Measurements from ENCODE around the gene POU2F3. TPM values are rescaled to one million over a fixed set of nuclear protein-coding genes. Genes with fewer than 3 reads are reported as not detected.

Gene POU2F3
- total RNA-seq, 1 donor from 2014 or later: not detected

DNA sequence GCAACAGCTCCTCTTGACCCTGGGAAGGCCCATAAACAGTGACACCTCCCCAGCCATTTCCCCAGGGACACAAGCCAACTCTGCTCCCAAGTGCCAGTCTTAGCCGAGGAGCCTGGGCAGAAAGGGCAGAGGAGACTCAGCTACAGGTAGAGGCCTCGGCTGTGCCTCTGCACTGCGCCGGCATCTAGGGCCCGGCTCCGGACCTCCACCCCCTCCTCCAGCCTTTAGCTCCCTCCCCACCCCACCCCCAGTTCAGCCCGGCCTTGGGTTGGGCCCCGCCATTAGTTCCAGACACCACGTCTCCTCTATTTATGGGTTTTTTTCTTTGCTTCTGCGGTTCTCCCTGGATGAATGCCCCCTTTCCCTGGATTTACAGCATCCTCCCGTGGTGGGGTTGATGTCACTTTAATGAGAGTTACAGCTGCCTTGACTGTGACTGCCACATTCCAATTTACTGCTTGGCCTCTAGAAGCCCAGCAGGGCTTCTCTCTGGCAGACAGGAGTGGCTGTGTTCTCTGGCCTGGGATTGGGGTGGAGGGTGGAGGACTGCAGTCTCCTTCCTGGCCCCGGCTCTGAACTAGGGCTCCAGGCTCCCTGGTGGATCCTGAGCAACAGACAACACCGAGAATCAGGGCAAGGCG is 42.6 kb upstream of the POU2F3 start:
- peaks cover 77% of the 10 kb centered on the region for H3K27me3 ChIP-seq
- DNase-seq (ENCODE audit: low spot score): no peak
- H3K9ac ChIP-seq: no peak overlapping the region
- no peaks in the 10 kb centered on the region for H4K20me1 ChIP-seq (ENCODE audit: low read depth)
- peaks cover 12% of the 10 kb centered on the region for H3F3A ChIP-seq (ENCODE audit: low read depth)
- no peak overlapping the region for H3K4me3 ChIP-seq
- peaks cover 28% of the 10 kb centered on the region for H3K4me1 ChIP-seq
- H3K27ac ChIP-seq: no peak overlapping the region
- no peak overlapping the region for H2AFZ ChIP-seq (replicated peaks)
- no peaks in the 10 kb centered on the region for H3K79me2 ChIP-seq (ENCODE audit: low read depth)
- no peaks in the 10 kb centered on the region for H3K9me3 ChIP-seq (ENCODE audit: low read depth)
- Mint-ChIP-seq H3K4me3 (peak overlapping the region; percentile 65), H3K36me3 (no peaks in the 10 kb centered on the region), H3K27ac (peak overlapping the region; percentile 94), H3K27me3 (ENCODE audit: insufficient read depth, low read depth) (peaks cover 8% of the 10 kb centered on the region), H3K4me1 (peaks cover 58% of the 10 kb centered on the region), H3K9me3 (no peaks in the 10 kb centered on the region)
- TF ChIP-seq EZH2 (IDR thresholded peaks at IDR 0.05): no peak
- TF ChIP-seq EZH2phosphoT487 (IDR thresholded peaks at IDR 0.05): no peak
- no peaks in the 10 kb centered on the region for H3K36me3 ChIP-seq
- peak overlapping the region; percentile 55 for H3K4me2 ChIP-seq

DNA sequence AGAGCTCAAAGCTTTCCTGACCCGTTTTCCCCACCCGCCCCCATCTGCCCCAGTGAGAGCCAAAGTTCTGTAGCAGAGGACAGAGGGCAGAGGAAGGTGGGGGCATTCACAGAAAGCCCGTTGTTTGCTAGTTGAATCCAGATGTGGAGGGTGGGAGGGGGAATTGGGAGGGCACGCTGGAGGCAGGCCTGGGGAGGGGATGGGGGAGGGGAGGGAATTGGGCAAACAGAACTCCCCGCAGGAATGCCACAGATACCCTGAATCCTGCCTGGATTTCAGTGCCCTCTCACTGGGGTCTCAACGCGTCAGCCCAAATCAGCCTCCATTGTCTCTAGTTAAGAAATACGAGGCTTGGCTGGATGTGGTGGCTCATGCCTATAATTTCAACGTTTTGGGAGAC is 42.0 kb upstream of the POU2F3 start:
- H3K4me3 ChIP-seq: no peak overlapping the region
- peaks cover 8% of the 10 kb centered on the region for H3K27me3 Mint-ChIP-seq (ENCODE audit: insufficient read depth, low read depth)

GRCh38 chr11:120198403-120198786 is 41.5 kb upstream of the POU2F3 start:
- Histone ChIP-seq H3K4me2 (peak overlapping the region; percentile 55), H3K27ac (no peak overlapping the region), H3K4me3 (no peak overlapping the region), H3F3A (ENCODE audit: low read depth) (peaks cover 12% of the 10 kb centered on the region), H2AFZ (replicated peaks) (no peak overlapping the region), H4K20me1 (ENCODE audit: low read depth) (no peaks in the 10 kb centered on the region), H3K9ac (no peak overlapping the region), H3K36me3 (no peaks in the 10 kb centered on the region), H3K4me1 (peaks cover 28% of the 10 kb centered on the region), H3K27me3 (peaks cover 87% of the 10 kb centered on the region), H3K79me2 (ENCODE audit: low read depth) (no peaks in the 10 kb centered on the region), H3K9me3 (ENCODE audit: low read depth) (no peaks in the 10 kb centered on the region)
- H3K27me3 Mint-ChIP-seq (ENCODE audit: insufficient read depth, low read depth): peaks cover 8% of the 10 kb centered on the region
- no peaks in the 10 kb centered on the region for H3K36me3 Mint-ChIP-seq
- TF ChIP-seq CTCF (IDR thresholded peaks at IDR 0.05) (no peak), EZH2phosphoT487 (IDR thresholded peaks at IDR 0.05) (no peak), EZH2 (IDR thresholded peaks at IDR 0.05) (no peak)
- no peaks in the 10 kb centered on the region for H3K9me3 Mint-ChIP-seq
- H3K4me1 Mint-ChIP-seq: peaks cover 56% of the 10 kb centered on the region
- H3K27ac Mint-ChIP-seq: no peak overlapping the region
- no peak for DNase-seq (ENCODE audit: low spot score)
- H3K4me3 Mint-ChIP-seq: no peak overlapping the region

More for the DNA sequence above, 42.0 kb upstream of the POU2F3 start:
- peak; percentile 41 for DNase-seq (ENCODE audit: low spot score)
- Histone ChIP-seq H3K27ac (no peak overlapping the region), H3F3A (ENCODE audit: low read depth) (peaks cover 12% of the 10 kb centered on the region), H3K79me2 (ENCODE audit: low read depth) (no peaks in the 10 kb centered on the region), H3K4me2 (peak overlapping the region; percentile 55), H3K9ac (no peak overlapping the region), H3K36me3 (no peaks in the 10 kb centered on the region), H3K9me3 (ENCODE audit: low read depth) (no peaks in the 10 kb centered on the region), H4K20me1 (ENCODE audit: low read depth) (no peaks in the 10 kb centered on the region), H3K27me3 (peaks cover 83% of the 10 kb centered on the region), H2AFZ (replicated peaks) (no peak overlapping the region), H3K4me1 (peaks cover 28% of the 10 kb centered on the region)
- peaks cover 56% of the 10 kb centered on the region for H3K4me1 Mint-ChIP-seq
- H3K4me3 Mint-ChIP-seq: no peak overlapping the region
- no peaks in the 10 kb centered on the region for H3K9me3 Mint-ChIP-seq
- no peak for TF ChIP-seq EZH2phosphoT487 (IDR thresholded peaks at IDR 0.05)
- no peak overlapping the region for H3K27ac Mint-ChIP-seq
- no peaks in the 10 kb centered on the region for H3K36me3 Mint-ChIP-seq

DNA sequence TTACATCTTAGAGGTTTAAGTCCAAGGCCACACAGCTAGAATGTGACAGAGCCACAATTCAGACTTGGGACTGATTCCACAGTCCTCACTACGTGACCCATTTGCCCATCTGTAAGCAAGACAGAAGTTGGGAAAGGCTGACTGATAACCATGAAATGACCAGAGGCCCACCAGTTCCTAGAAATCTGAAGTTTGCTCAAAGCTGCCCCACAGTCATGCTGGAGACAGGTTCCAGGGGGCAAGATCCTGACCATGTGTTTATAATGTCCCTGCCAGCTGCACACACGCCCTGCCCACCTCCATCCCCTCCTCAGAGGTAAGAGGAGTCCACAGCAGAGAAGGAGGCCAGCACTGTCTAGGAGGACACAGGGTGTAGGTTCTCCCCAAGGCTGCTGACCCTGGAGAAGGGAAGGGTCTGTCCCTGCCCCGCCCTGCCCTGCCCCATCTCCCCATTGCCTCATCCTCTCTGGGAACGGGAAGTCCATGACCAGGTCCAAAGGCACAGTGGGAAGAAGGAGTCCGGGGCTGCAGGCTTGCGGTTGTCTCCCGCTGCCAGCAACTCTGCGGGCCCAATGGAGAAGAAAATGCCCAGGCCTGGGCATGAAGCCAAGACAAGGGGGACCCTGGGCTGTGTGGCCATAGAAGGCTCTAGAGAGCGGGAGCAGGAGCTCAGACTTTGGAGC is 41.0 kb upstream of the POU2F3 start:
- H4K20me1 ChIP-seq (ENCODE audit: low read depth): no peaks in the 10 kb centered on the region
- Mint-ChIP-seq H3K27ac (peak overlapping the region; percentile 57), H3K4me1 (peaks cover 53% of the 10 kb centered on the region), H3K9me3 (no peaks in the 10 kb centered on the region), H3K4me3 (no peak overlapping the region), H3K27me3 (ENCODE audit: insufficient read depth, low read depth) (peaks cover 8% of the 10 kb centered on the region), H3K36me3 (no peaks in the 10 kb centered on the region)
- no peaks in the 10 kb centered on the region for H3K36me3 ChIP-seq
- H3K4me2 ChIP-seq: no peak overlapping the region
- peaks cover 28% of the 10 kb centered on the region for H3K4me1 ChIP-seq
- H3K9ac ChIP-seq: no peak overlapping the region
- no peak for DNase-seq (ENCODE audit: low spot score)
- H3K27me3 ChIP-seq: peaks cover 82% of the 10 kb centered on the region
- H3K4me3 ChIP-seq: no peak overlapping the region
- H3K9me3 ChIP-seq (ENCODE audit: low read depth): no peaks in the 10 kb centered on the region
- no peak overlapping the region for H3K27ac ChIP-seq
- TF ChIP-seq EZH2phosphoT487 (IDR thresholded peaks at IDR 0.05) (no peak), EZH2 (IDR thresholded peaks at IDR 0.05) (no peak), CTCF (IDR thresholded peaks at IDR 0.05) (no peak)
- no peaks in the 10 kb centered on the region for H3K79me2 ChIP-seq (ENCODE audit: low read depth)
- H3F3A ChIP-seq (ENCODE audit: low read depth): peaks cover 12% of the 10 kb centered on the region
- no peak overlapping the region for H2AFZ ChIP-seq (replicated peaks)
